Loucy (cell line): ENCODE results near the gene BRD4.
"Not testable (repeated sequence)": the region's sequence is repeated elsewhere in the genome, so short reads cannot be mapped to it uniquely, and the experiment has no call there.

Experiments
- H2AFZ ChIP-seq: fragments of 200-600 bp; sonication (generic); 2 replicates; pipeline ENCODE4 v1.6.0; 2016; ENCODE audit warnings: antibody characterized with exemption, mild to moderate bottlenecking, low read length, moderate library complexity
- H3F3A ChIP-seq: fragments of 200-600 bp; 2 replicates; pipeline ENCODE4 v1.6.0; 2016; ENCODE audit warnings: antibody characterized with exemption, low read depth, mild to moderate bottlenecking
- H3K27me3 ChIP-seq: fragments of 200-600 bp; sonication (generic); 2 replicates; pipeline ENCODE4 v1.6.1; 2014; ENCODE audit warnings: low read length, mild to moderate bottlenecking; ENCODE audit not compliant: insufficient read depth, poor library complexity, severe bottlenecking
- H3K36me3 ChIP-seq: fragments of 200-600 bp; sonication (generic); 2 replicates; pipeline ENCODE4 v1.6.1; 2016; ENCODE audit warnings: low read length; ENCODE audit not compliant: insufficient read depth
- H3K4me1 ChIP-seq: fragments of 200-600 bp; sonication (generic); 2 replicates; pipeline ENCODE4 v1.5.1; 2014; ENCODE audit warnings: low read length, mild to moderate bottlenecking; ENCODE audit not compliant: insufficient read depth, poor library complexity, severe bottlenecking
- H3K4me2 ChIP-seq: fragments of 200-600 bp; sonication (generic); 2 replicates; pipeline ENCODE4 v1.6.0; 2014; ENCODE audit warnings: antibody characterized with exemption, low read length, low read depth, mild to moderate bottlenecking; ENCODE audit not compliant: poor library complexity, severe bottlenecking
- H3K4me3 ChIP-seq: fragments of 200-600 bp; sonication (generic); 2 replicates; pipeline ENCODE4 v1.5.1; 2014; ENCODE audit warnings: low read length, mild to moderate bottlenecking, mixed read lengths; ENCODE audit not compliant: poor library complexity, severe bottlenecking
- H3K79me2 ChIP-seq: fragments of 200-600 bp; sonication (generic); 2 replicates; pipeline ENCODE4 v1.6.1; 2014; ENCODE audit warnings: low read length; ENCODE audit not compliant: insufficient read depth
- H3K9ac ChIP-seq: fragments of 200-600 bp; sonication (generic); 2 replicates; pipeline ENCODE4 v1.6.0; 2014; ENCODE audit warnings: mild to moderate bottlenecking, low read depth, low read length, moderate library complexity; ENCODE audit not compliant: poor library complexity, severe bottlenecking
- H3K9me2 ChIP-seq: fragments of 200-600 bp; sonication (generic); replicated peaks from 2 replicates; pipeline ENCODE4 v1.6.1; 2016; ENCODE audit warnings: low read depth, low read length, mixed read lengths
- H3K9me3 ChIP-seq: fragments of 200-600 bp; sonication (generic); 2 replicates; pipeline ENCODE4 v1.6.1; 2014; ENCODE audit warnings: mild to moderate bottlenecking, antibody characterized with exemption, low read length, low read depth; ENCODE audit not compliant: insufficient read depth
- H4K20me1 ChIP-seq: fragments of 200-600 bp; sonication (generic); 2 replicates; pipeline ENCODE4 v1.6.0; 2014; ENCODE audit warnings: antibody characterized with exemption, low read length, mild to moderate bottlenecking; ENCODE audit not compliant: insufficient read depth, poor library complexity, severe bottlenecking
- CTCF ChIP-seq: fragments of 200-600 bp; sonication (generic); conservative IDR thresholded peaks from 2 replicates; pipeline ENCODE4 v1.5.1; 2014; ENCODE audit warnings: mild to moderate bottlenecking, antibody characterized with exemption, low read length
- EZH2phosphoT487 ChIP-seq: fragments of 200-600 bp; IDR thresholded peaks from 2 replicates; pipeline ENCODE4 v1.6.1; 2018; ENCODE audit warnings: antibody characterized with exemption, mild to moderate bottlenecking, moderate library complexity, borderline replicate concordance

BRD4 gene

GRCh38 chr19:15353908-15354307 lies 21.6 kb upstream of the BRD4 start:
- TF ChIP-seq CTCF, result no peak
- TF ChIP-seq EZH2phosphoT487, result no peak
- Histone ChIP-seq H3K4me1 (no peaks in the 10 kb centered on the region), H2AFZ (no peak overlapping the region), H3F3A (no peaks in the 10 kb centered on the region), H3K9me3 (no peaks in the 10 kb centered on the region), H3K27me3 (no peaks in the 10 kb centered on the region), H4K20me1 (no peaks in the 10 kb centered on the region), H3K9ac (no peak overlapping the region), H3K4me3 (no peak overlapping the region), H3K9me2 (no peaks in the 10 kb centered on the region), H3K36me3 (peaks cover 35% of the 10 kb centered on the region; the same call in 1 of the 2 replicates), H3K4me2 (no peak overlapping the region), H3K79me2 (no peaks in the 10 kb centered on the region)

GRCh38 chr19:15352535-15352934 lies 20.2 kb upstream of the BRD4 start:
- H3K4me3 ChIP-seq, H3K4me1 ChIP-seq, H3K79me2 ChIP-seq, H3K27me3 ChIP-seq, H3K9me2 ChIP-seq, H3K4me2 ChIP-seq, H3F3A ChIP-seq, H3K9me3 ChIP-seq, H2AFZ ChIP-seq, H4K20me1 ChIP-seq, H3K9ac ChIP-seq: not testable (repeated sequence)
- H3K36me3 ChIP-seq, result peaks cover 22% of the 10 kb centered on the region; the same call in 1 of the 2 replicates

GRCh38 chr19:15341328-15341727 lies 9.0 kb upstream of the BRD4 start:
- H3K9ac ChIP-seq, H3F3A ChIP-seq, H4K20me1 ChIP-seq, H3K4me1 ChIP-seq, H3K36me3 ChIP-seq, H2AFZ ChIP-seq, H3K9me3 ChIP-seq, H3K79me2 ChIP-seq, H3K4me3 ChIP-seq, H3K9me2 ChIP-seq, H3K4me2 ChIP-seq, H3K27me3 ChIP-seq: not testable (repeated sequence)

GRCh38 chr19:15340086-15340485 lies 7.7 kb upstream of the BRD4 start:
- Histone ChIP-seq H3F3A (no peaks in the 10 kb centered on the region), H3K9ac (no peak overlapping the region), H3K27me3 (no peaks in the 10 kb centered on the region), H3K4me1 (no peaks in the 10 kb centered on the region), H3K9me2 (no peaks in the 10 kb centered on the region), H3K36me3 (no peaks in the 10 kb centered on the region), H3K4me3 (no peak overlapping the region), H2AFZ (no peak overlapping the region), H3K4me2 (no peak overlapping the region), H3K9me3 (no peaks in the 10 kb centered on the region), H3K79me2 (no peaks in the 10 kb centered on the region), H4K20me1 (no peaks in the 10 kb centered on the region)
- no peak for TF ChIP-seq EZH2phosphoT487
- TF ChIP-seq CTCF, result no peak
